HepG2 (cell line): ENCODE measurements around the gene OSR1. TPM values are rescaled to one million over a fixed set of nuclear protein-coding genes. Genes with fewer than 3 reads are reported as not detected.

Source experiments
- CBFB ChIP-seq: sonication (generic); formaldehyde crosslinking; IDR thresholded peaks from 2 replicates; pipeline ENCODE4 v1.4.0; 2020; ENCODE audit warnings: missing genetic modification reagents
- CBX2 ChIP-seq, 2 experiments: fragments of 200-600 bp in 1 of 2; sonication (generic); formaldehyde crosslinking in 1 of 2; IDR thresholded peaks; 2 replicates each; pipeline versions ENCODE4 v1.7.0 to v1.8.1; 2018 to 2022; ENCODE audit warnings: low read depth in 2 of 2, low read length in 1 of 2, mild to moderate bottlenecking in 1 of 2, missing genetic modification reagents in 1 of 2
- DNMT1 ChIP-seq: sonication (generic); formaldehyde crosslinking; IDR thresholded peaks from 2 replicates; pipeline ENCODE4 v1.5.1; 2020; ENCODE audit warnings: mild to moderate bottlenecking, missing genetic modification reagents
- FOSL2 ChIP-seq: sonication (generic); formaldehyde crosslinking; IDR thresholded peaks from 2 replicates; pipeline ENCODE4 v1.4.0; 2020; ENCODE audit warnings: missing genetic modification reagents
- LCORL ChIP-seq, 2 experiments: fragments of 450-650 bp in 1 of 2; sonication (generic) in 1 of 2; formaldehyde crosslinking in 1 of 2; IDR thresholded peaks; 2 replicates each; pipeline versions ENCODE4 v1.5.0 to v1.6.1; 2017 to 2020; ENCODE audit warnings: antibody characterized with exemption in 1 of 2, missing genetic modification reagents in 1 of 2
- NFIC ChIP-seq: IDR thresholded peaks from 2 replicates; pipeline ENCODE4 v1.6.1; 2012; ENCODE audit warnings: mild to moderate bottlenecking, low read length, inconsistent platforms
- POLR2AphosphoS5 ChIP-seq: IDR thresholded peaks from 2 replicates; pipeline ENCODE4 v1.6.1; 2012; ENCODE audit warnings: low read depth, low read length
- SP4 ChIP-seq: sonication (generic); formaldehyde crosslinking; IDR thresholded peaks from 2 replicates; pipeline ENCODE4 v1.8.1; 2023; ENCODE audit warnings: mild to moderate bottlenecking, missing genetic modification reagents
- TBP ChIP-seq: sonication (generic); formaldehyde crosslinking; IDR thresholded peaks from 2 replicates; pipeline ENCODE4 v1.5.0; 2020; ENCODE audit warnings: missing genetic modification reagents
- ZFP37 ChIP-seq: sonication (generic); formaldehyde crosslinking; IDR thresholded peaks from 2 replicates; pipeline ENCODE4 v1.4.0; 2020; ENCODE audit warnings: missing genetic modification reagents, borderline replicate concordance
- ZNF343 ChIP-seq: sonication (generic); formaldehyde crosslinking; IDR thresholded peaks from 2 replicates; pipeline ENCODE4 v1.4.0; 2020; ENCODE audit warnings: mild to moderate bottlenecking, missing genetic modification reagents
- ZNF484 ChIP-seq: sonication (generic); formaldehyde crosslinking; IDR thresholded peaks from 2 replicates; pipeline ENCODE4 v1.5.1; 2020; ENCODE audit warnings: mild to moderate bottlenecking, low read depth, missing genetic modification reagents, borderline replicate concordance
- ZNF761 ChIP-seq: sonication (generic); formaldehyde crosslinking; conservative IDR thresholded peaks from 2 replicates; pipeline ENCODE4 v1.4.0; 2020; ENCODE audit warnings: mild to moderate bottlenecking, missing genetic modification reagents
- ZNF766 ChIP-seq: sonication (generic); formaldehyde crosslinking; IDR thresholded peaks from 2 replicates; pipeline ENCODE4 v1.5.0; 2020; ENCODE audit warnings: missing genetic modification reagents, borderline replicate concordance
- ZNF816 ChIP-seq: sonication (generic); formaldehyde crosslinking; IDR thresholded peaks from 2 replicates; pipeline ENCODE4 v1.8.0; 2022; ENCODE audit warnings: missing genetic modification reagents, mild to moderate bottlenecking, borderline replicate concordance
- polyA plus RNA-seq, 8 experiments: library from polyadenylated mRNA; depleted of rRNA in 3 of 8; stranded (reverse) in 7 of 8; unstranded in 1 of 8; fragments of >200 nt; fragmentation: Illumina TruSeq in 4 of 8; extraction: Trizol in 4 of 8; gene quantifications; 2 replicates each; pipeline versions ENCODE4 v1.2.1 to v1.2.3, GENCODE V29; 2011 to 2016; ENCODE audit warnings: low read depth in 4 of 8, missing spikeins in 1 of 8, mixed read lengths in 1 of 8; ENCODE audit not compliant: insufficient read depth in 1 of 8
- total RNA-seq, 5 experiments: library from RNA; depleted of rRNA; stranded (reverse); fragments of >200 nt; fragmentation: Illumina TruSeq; extraction: Trizol; gene quantifications; 2 replicates each; pipeline ENCODE4 v1.2.3, GENCODE V29; 2016; ENCODE audit warnings: low read depth in 1 of 5
- TF ChIP-seq, protein P1 (sequence below): sonication (generic); formaldehyde crosslinking; IDR thresholded peaks from 2 replicates; pipeline ENCODE4 v1.8.1; 2023; ENCODE audit warnings: mild to moderate bottlenecking, inconsistent platforms, moderate library complexity, missing genetic modification reagents, borderline replicate concordance
- TF ChIP-seq, protein P2 (sequence below), 2 experiments: sonication (generic) in 1 of 2; formaldehyde crosslinking in 1 of 2; IDR thresholded peaks; 2 replicates each; pipeline versions ENCODE4 v1.6.1 to v1.9.0; 2014 to 2022; ENCODE audit warnings: antibody characterized with exemption in 1 of 2, borderline replicate concordance in 1 of 2, inconsistent platforms in 1 of 2, low read depth in 1 of 2, missing genetic modification reagents in 1 of 2
- TF ChIP-seq, protein P3 (sequence below): sonication (generic); formaldehyde crosslinking; IDR thresholded peaks from 2 replicates; pipeline ENCODE4 v1.5.0; 2020; ENCODE audit warnings: mild to moderate bottlenecking, missing genetic modification reagents

The OSR1 gene
- total and polyA plus RNA-seq, 2 of the 13 experiments (the other 11 are each of a cell fraction or from before 2014, with no cell fraction given): 0.63 to 1.1 TPM

DNA sequence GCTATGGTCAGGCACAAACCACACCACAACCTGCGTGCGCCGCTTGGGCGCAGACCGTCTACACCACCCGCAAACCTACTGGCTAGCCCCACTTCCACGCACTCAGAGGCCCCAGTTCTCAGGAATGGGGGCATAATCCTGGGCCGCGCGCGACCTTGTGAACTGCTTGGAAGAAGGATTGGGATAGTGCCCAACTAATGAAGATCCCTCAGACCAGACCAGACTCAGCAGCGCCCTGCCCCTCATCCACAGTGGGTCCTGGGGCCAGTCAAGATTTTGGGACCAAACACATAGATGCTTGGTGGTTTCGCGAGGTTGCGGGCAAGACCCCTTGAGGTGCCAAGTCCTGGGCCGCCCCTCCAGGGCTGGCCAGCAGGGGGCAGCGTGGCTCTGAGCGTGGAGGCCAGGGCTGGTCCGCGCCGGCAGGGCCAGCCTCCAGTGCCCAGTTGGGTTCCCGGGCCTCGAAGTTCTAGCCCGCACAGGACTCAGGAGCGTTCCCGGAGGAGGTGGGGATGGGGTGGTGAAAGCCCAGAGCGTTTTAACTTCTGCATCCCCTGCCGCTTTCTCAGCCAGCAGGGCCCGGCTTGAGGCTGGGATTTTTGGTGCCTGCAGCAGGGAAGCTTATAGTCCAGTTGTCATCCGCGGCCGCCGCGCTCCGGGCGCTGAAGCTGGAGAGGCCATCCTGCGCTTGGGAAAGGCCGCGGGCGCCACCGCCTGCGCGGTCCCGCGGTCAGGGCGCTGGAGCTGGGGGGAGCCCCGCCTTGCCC lies 8.3 kb downstream of the OSR1 start (continued):
- TF ChIP-seq, protein P1, sequence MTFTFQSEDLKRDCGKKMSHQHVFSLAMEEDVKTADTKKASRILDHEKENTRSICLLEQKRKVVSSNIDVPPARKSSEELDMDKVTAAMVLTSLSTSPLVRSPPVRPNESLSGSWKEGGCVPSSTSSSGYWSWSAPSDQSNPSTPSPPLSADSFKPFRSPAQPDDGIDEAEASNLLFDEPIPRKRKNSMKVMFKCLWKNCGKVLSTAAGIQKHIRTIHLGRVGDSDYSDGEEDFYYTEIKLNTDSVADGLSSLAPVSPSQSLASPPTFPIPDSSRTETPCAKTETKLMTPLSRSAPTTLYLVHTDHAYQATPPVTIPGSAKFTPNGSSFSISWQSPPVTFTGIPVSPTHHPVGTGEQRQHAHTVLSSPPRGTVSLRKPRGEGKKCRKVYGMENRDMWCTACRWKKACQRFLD: 0 out of 2 replicates have a peak, but pooled peaks have one; percentile 19
- TF ChIP-seq ZFP37 (no peak), CBFB (no peak), CBX2 (IDR thresholded peaks at IDR 0.05; ENCODE audit: low read depth, low read length) (no peak), CBX2 (CRISPR knock-in tag; IDR thresholded peaks at IDR 0.05; ENCODE audit: low read depth) (no peak), ZNF761 (CRISPR knock-in tag) (no peak), ZNF816 (CRISPR knock-in tag) (no peak), LCORL (IDR thresholded peaks at IDR 0.05) (no peak), LCORL (CRISPR knock-in tag; IDR thresholded peaks at IDR 0.05) (0 out of 2 replicates have a peak, but pooled peaks have one; percentile 31), FOSL2 (CRISPR knock-in tag) (0 out of 2 replicates have a peak, but pooled peaks have one; percentile 12), ZNF484 (CRISPR knock-in tag) (no peak), ZNF343 (CRISPR knock-in tag) (no peak), ZNF766 (no peak), SP4 (CRISPR knock-in tag) (no peak), DNMT1 (CRISPR knock-in tag) (0 out of 2 replicates have a peak, but pooled peaks have one; percentile 38), TBP (no peak), POLR2AphosphoS5 (no peak), NFIC (no peak)
- TF ChIP-seq, protein P2, sequence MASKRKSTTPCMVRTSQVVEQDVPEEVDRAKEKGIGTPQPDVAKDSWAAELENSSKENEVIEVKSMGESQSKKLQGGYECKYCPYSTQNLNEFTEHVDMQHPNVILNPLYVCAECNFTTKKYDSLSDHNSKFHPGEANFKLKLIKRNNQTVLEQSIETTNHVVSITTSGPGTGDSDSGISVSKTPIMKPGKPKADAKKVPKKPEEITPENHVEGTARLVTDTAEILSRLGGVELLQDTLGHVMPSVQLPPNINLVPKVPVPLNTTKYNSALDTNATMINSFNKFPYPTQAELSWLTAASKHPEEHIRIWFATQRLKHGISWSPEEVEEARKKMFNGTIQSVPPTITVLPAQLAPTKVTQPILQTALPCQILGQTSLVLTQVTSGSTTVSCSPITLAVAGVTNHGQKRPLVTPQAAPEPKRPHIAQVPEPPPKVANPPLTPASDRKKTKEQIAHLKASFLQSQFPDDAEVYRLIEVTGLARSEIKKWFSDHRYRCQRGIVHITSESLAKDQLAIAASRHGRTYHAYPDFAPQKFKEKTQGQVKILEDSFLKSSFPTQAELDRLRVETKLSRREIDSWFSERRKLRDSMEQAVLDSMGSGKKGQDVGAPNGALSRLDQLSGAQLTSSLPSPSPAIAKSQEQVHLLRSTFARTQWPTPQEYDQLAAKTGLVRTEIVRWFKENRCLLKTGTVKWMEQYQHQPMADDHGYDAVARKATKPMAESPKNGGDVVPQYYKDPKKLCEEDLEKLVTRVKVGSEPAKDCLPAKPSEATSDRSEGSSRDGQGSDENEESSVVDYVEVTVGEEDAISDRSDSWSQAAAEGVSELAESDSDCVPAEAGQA (IDR thresholded peaks at IDR 0.05; ENCODE audit: low read depth): no peak
- TF ChIP-seq, protein P2 (CRISPR knock-in tag; IDR thresholded peaks at IDR 0.05; ENCODE audit: borderline replicate concordance): no peak
- TF ChIP-seq, protein P3, sequence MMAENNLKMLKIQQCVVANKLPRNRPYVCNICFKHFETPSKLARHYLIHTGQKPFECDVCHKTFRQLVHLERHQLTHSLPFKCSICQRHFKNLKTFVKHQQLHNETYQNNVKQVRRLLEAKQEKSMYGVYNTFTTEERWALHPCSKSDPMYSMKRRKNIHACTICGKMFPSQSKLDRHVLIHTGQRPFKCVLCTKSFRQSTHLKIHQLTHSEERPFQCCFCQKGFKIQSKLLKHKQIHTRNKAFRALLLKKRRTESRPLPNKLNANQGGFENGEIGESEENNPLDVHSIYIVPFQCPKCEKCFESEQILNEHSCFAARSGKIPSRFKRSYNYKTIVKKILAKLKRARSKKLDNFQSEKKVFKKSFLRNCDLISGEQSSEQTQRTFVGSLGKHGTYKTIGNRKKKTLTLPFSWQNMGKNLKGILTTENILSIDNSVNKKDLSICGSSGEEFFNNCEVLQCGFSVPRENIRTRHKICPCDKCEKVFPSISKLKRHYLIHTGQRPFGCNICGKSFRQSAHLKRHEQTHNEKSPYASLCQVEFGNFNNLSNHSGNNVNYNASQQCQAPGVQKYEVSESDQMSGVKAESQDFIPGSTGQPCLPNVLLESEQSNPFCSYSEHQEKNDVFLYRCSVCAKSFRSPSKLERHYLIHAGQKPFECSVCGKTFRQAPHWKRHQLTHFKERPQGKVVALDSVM: peak; percentile 79
